ENCODE data around the gene ALAS1.
"Not testable (repeated sequence)": the region's sequence is repeated elsewhere in the genome, so short reads cannot be mapped to it uniquely, and the experiment has no call there.

The ALAS1 gene

GRCh38 chr3:52177701-52178042 is 20.3 kb upstream of the ALAS1 start:
- no peak for TF ChIP-seq CTCF (IDR thresholded peaks at IDR 0.05)
- DNase-seq (ENCODE audit: low spot score) = no peak
- Histone ChIP-seq H3K4me3 (no peak overlapping the region), H3K27ac (no peak overlapping the region)

- DNase-seq (ENCODE audit: low spot score); H3K27ac ChIP-seq; H3K4me3 ChIP-seq: not testable (repeated sequence)
These were observed 19.8 kb upstream of the ALAS1 start for GRCh38 chr3:52178126-52178525.

- no peak for TF ChIP-seq CTCF (IDR thresholded peaks at IDR 0.05)
- Histone ChIP-seq H3K4me3 (no peak overlapping the region), H3K27ac (no peak overlapping the region)
- no peak for DNase-seq (ENCODE audit: low spot score)
These were observed 19.4 kb upstream of the ALAS1 start for GRCh38 chr3:52178537-52178936.

GRCh38 chr3:52181543-52181942 is 16.4 kb upstream of the ALAS1 start:
- TF ChIP-seq CTCF (IDR thresholded peaks at IDR 0.05) = no peak
- Histone ChIP-seq H3K27ac (no peak overlapping the region), H3K4me3 (no peak overlapping the region)
- no peak for DNase-seq (ENCODE audit: low spot score)

- no peak for DNase-seq (ENCODE audit: low spot score)
- Histone ChIP-seq H3K27ac (no peak overlapping the region), H3K4me3 (no peak overlapping the region)
- TF ChIP-seq CTCF (IDR thresholded peaks at IDR 0.05) = no peak
These were observed 15.8 kb upstream of the ALAS1 start for GRCh38 chr3:52182196-52182595.

- DNase-seq (ENCODE audit: low spot score) = no peak
- H3K4me3 ChIP-seq = no peak overlapping the region
- TF ChIP-seq CTCF (IDR thresholded peaks at IDR 0.05) = no peak
- no peak overlapping the region for H3K27ac ChIP-seq
These were observed 15.3 kb upstream of the ALAS1 start for GRCh38 chr3:52182691-52183090.

- Histone ChIP-seq H3K27ac (no peak overlapping the region), H3K4me3 (no peak overlapping the region)
- DNase-seq (ENCODE audit: low spot score) = no peak
- no peak for TF ChIP-seq CTCF (IDR thresholded peaks at IDR 0.05)
These were observed 14.0 kb upstream of the ALAS1 start for GRCh38 chr3:52183786-52184445.

- Histone ChIP-seq H3K4me3 (no peak overlapping the region), H3K27ac (no peak overlapping the region)
- no peak for DNase-seq (ENCODE audit: low spot score)
- TF ChIP-seq CTCF (IDR thresholded peaks at IDR 0.05) = no peak
These were observed 13.3 kb upstream of the ALAS1 start for GRCh38 chr3:52184690-52185089.

All from coronary artery (tissue), 2 donors.